Epithelial cell of esophagus (primary cell): Measurements from ENCODE around the gene WDR73.
"Not testable (repeated sequence)": the region's sequence is repeated elsewhere in the genome, so short reads cannot be mapped to it uniquely, and the experiment has no call there.

Experiments
- DNase-seq: peaks from one replicate; pipeline ENCODE4 v3.0.0; 2010; ENCODE audit warnings: low read depth
- H3K4me3 ChIP-seq: 2 replicates; pipeline ENCODE4 v1.5.1; 2011; ENCODE audit warnings: mild to moderate bottlenecking, low read length, control low read depth
- CTCF ChIP-seq: IDR thresholded peaks from 2 replicates; pipeline ENCODE4 v1.5.1; 2011; ENCODE audit warnings: low read depth, mild to moderate bottlenecking, low read length, control low read depth, inconsistent platforms; ENCODE audit not compliant: insufficient read depth; ENCODE audit errors: missing control alignments

Gene WDR73

GRCh38 chr15:84645997-84646396, 8.1 kb downstream of the WDR73 start:
- no peak for DNase-seq
- TF ChIP-seq CTCF = no peak
- no peak overlapping the region for H3K4me3 ChIP-seq

GRCh38 chr15:84645496-84645895, 8.6 kb downstream of the WDR73 start:
- no peak for DNase-seq
- TF ChIP-seq CTCF = no peak
- H3K4me3 ChIP-seq = no peak overlapping the region

- TF ChIP-seq CTCF = no peak
- DNase-seq = no peak
- H3K4me3 ChIP-seq = no peak overlapping the region
These were observed 10.2 kb downstream of the WDR73 start for GRCh38 chr15:84643838-84644237.

- not testable (repeated sequence) for H3K4me3 ChIP-seq, DNase-seq
These were observed 11.4 kb downstream of the WDR73 start for GRCh38 chr15:84642640-84643039.

GRCh38 chr15:84641871-84642270, 12.2 kb downstream of the WDR73 start:
- DNase-seq, H3K4me3 ChIP-seq: not testable (repeated sequence)

GRCh38 chr15:84638103-84638502, 16.0 kb downstream of the WDR73 start:
- peak; percentile 63 for DNase-seq
- peak; percentile 51 for TF ChIP-seq CTCF
- H3K4me3 ChIP-seq = no peak overlapping the region

GRCh38 chr15:84634228-84634837, 19.8 kb downstream of the WDR73 start:
- H3K4me3 ChIP-seq = peak overlapping the region; percentile 55
- no peak for DNase-seq
- TF ChIP-seq CTCF = no peak

- DNase-seq = peak; percentile 84
- peak overlapping the region; percentile 55 for H3K4me3 ChIP-seq
- no peak for TF ChIP-seq CTCF
These were observed 20.5 kb downstream of the WDR73 start for GRCh38 chr15:84633311-84634227.
